Retinal pigment epithelial cell (primary cell): ENCODE measurements around the gene BCAM.

Experiments
- DNase-seq: peaks from one replicate; pipeline ENCODE4 v3.0.0-alpha.2; 2010; ENCODE audit warnings: low read depth
- H3K4me3 ChIP-seq: 2 replicates; pipeline ENCODE4 v1.5.1; 2011; ENCODE audit warnings: mild to moderate bottlenecking, low read length, control low read depth, moderate library complexity
- TF ChIP-seq, protein P1 (sequence below): conservative IDR thresholded peaks from 2 replicates; pipeline ENCODE4 v1.5.1; 2011; ENCODE audit warnings: low read depth, low read length, control low read depth, inconsistent platforms

Gene BCAM

DNA sequence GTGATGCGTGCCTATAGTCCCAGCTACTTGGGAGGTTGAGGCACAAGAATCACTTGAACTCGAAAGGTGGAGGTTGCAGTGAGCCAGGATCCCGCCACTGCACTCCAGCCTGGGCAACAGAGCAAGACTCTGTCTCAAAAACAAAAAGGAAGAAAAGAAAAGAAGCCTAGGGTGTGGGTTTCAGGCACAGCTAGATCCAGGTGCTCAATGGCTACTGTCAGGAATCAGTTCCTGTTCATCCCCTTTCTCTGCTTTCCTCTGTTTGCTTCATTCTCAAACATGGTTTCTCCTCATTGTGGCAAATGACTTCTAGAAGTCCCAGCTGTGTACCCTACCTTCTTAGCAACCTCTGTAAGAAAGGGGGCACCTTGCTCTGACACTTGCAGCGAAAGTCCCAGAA lies 25.4 kb upstream of the BCAM start:
- no peak overlapping the region for H3K4me3 ChIP-seq
- TF ChIP-seq, protein P1, sequence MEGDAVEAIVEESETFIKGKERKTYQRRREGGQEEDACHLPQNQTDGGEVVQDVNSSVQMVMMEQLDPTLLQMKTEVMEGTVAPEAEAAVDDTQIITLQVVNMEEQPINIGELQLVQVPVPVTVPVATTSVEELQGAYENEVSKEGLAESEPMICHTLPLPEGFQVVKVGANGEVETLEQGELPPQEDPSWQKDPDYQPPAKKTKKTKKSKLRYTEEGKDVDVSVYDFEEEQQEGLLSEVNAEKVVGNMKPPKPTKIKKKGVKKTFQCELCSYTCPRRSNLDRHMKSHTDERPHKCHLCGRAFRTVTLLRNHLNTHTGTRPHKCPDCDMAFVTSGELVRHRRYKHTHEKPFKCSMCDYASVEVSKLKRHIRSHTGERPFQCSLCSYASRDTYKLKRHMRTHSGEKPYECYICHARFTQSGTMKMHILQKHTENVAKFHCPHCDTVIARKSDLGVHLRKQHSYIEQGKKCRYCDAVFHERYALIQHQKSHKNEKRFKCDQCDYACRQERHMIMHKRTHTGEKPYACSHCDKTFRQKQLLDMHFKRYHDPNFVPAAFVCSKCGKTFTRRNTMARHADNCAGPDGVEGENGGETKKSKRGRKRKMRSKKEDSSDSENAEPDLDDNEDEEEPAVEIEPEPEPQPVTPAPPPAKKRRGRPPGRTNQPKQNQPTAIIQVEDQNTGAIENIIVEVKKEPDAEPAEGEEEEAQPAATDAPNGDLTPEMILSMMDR = no peak
- no peak for DNase-seq

DNA sequence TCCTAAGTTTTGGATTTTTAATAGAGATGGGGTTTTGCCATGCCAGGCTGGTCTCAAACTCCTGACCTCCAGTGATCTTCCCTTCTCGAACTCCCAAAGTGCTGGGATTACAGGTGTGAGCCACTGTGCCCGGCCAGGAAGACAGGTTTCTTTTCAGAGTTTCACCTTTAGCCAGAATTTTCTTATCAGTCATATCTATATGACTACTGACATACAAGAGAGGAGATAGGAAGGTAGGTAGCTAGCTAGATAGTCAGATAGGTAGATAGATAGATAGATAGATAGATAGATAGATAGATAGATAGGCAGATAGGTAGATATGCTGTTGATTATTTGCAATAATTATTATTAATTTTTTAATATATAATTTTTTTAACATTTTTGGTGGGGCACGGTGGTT lies 23.6 kb upstream of the BCAM start:
- TF ChIP-seq, protein P1 = no peak
- no peak for DNase-seq
- H3K4me3 ChIP-seq = no peak overlapping the region

DNA sequence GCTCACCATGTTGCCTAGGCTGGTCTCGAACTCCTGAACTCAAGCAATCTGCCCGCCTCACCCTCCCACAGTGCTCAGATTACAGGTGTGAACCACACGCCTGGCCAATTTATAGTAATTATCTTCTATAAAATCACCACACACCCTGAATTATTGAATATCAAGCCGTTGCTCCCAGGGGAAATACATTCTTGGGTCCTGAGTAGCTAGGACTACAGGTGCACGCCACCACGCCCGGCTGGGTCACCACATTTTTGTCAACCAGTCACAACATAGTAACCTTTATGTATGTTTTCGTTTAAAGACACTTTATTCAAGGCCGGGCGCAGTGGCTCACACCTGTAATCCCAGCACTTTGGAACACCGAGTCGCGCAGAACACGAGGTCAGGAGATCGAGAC lies 22.9 kb upstream of the BCAM start:
- DNase-seq = no peak
- TF ChIP-seq, protein P1 = no peak
- no peak overlapping the region for H3K4me3 ChIP-seq

DNA sequence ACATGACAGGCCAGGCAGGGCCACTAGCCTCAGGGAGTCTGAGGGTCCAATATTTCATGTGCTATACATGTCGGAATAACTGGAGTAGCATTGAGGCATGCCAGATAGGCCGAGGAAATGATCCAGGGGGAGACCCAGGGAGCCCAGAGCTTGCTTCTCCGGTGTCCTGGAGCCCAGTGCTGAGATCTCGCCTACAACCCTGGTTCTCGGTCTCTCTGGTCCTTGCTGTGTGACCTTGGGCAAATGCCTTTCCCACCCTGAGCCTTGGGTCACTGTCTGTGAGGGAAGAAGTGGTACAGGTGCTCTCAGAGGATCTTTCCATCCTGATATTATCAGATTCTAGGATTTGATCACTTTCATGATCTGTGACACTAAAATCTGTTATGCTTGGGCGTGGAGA lies 19.9 kb upstream of the BCAM start:
- no peak for DNase-seq
- H3K4me3 ChIP-seq = no peak overlapping the region
- TF ChIP-seq, protein P1 = no peak

DNA sequence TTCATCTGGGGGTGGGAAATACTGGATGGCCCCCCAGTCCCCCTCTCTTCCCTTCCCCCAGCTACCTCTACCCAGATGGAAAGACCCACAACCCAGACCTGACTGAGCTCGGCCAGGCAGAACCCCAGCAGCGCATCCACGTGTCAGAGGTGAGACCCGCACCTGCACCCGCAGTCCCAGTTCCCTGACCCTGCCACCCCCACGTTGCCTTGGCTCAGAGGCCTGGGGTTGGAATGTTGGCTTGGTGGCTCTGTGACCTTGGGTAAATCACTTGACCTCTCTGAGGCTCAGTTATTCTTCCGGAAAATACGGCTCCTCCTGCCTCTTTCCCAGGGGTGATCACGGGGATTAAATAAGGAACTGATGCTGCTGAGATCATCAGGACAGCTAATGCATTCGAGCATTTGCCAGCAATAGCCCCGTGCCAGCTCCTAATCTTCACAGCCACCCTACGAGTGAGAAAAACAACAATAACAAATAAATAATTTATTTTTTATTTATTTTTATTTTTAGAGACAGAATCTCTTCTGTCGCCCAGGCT lies 18.9 kb upstream of the BCAM start:
- TF ChIP-seq, protein P1 = no peak
- DNase-seq = no peak

DNA sequence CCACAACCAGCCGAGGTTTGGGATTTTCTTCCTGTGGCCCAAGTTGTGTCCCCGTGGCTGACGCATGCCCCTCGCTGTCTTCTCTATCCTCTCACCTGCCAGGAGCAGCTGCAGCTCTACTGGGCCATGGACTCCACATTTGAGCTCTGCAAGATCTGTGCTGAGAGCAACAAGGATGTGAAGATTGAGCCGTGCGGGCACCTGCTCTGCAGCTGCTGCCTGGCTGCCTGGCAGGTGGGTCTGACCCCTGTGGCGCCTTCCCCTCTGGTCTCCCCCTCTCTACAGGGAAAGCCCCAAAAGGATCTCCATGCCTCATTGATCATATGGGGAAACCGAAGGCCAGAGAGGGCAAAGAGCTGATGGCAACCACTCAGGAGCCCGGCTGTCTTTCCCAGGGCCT lies 16.6 kb upstream of the BCAM start:
- no peak for DNase-seq
- TF ChIP-seq, protein P1 = no peak
- no peak overlapping the region for H3K4me3 ChIP-seq

More for the DNA sequence above, 18.9 kb upstream of the BCAM start:
- no peak overlapping the region for H3K4me3 ChIP-seq

DNA sequence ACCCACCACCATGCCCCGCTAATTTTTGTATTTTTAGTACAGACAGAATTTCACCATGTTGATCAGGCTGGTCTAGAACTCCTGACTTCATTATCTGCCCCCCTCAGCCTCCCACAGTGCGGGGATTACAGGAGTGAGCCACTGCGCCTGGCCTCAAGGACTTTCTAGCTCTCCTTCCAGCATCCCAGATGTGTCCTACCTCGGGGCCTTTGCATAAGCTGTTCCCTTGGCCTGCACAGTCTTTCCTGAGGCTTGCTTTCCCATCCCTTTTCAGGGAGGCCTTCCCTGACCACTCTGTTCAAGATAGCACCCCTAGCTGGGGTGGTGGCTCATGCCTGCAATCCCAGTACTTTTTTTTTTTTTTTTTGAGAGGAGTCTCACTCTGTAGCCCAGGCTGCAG lies 14.3 kb upstream of the BCAM start:
- TF ChIP-seq, protein P1 = no peak
- no peak for DNase-seq

More for the DNA sequence above, 14.3 kb upstream of the BCAM start:
- no peak overlapping the region for H3K4me3 ChIP-seq
